IPS-18a (cell line): ENCODE results near the gene NINL.

ENCODE experiments used
- H3K27ac ChIP-seq: one replicate; pipeline ENCODE4 v1.5.1; 2013; ENCODE audit warnings: low read length
- H3K27me3 ChIP-seq: one replicate; pipeline ENCODE4 v1.6.1; 2013; ENCODE audit warnings: mild to moderate bottlenecking, low read length; ENCODE audit not compliant: control insufficient read depth, insufficient read depth
- H3K36me3 ChIP-seq: one replicate; pipeline ENCODE4 v1.6.1; 2013; ENCODE audit warnings: low read depth, low read length; ENCODE audit not compliant: control insufficient read depth
- H3K4me1 ChIP-seq: one replicate; pipeline ENCODE4 v1.6.1; 2013; ENCODE audit warnings: low read depth, low read length; ENCODE audit not compliant: control insufficient read depth
- H3K4me3 ChIP-seq: one replicate; pipeline ENCODE4 v1.5.1; 2013; ENCODE audit warnings: low read length
- H3K9ac ChIP-seq: one replicate; pipeline ENCODE4 v1.6.1; 2013; ENCODE audit warnings: mild to moderate bottlenecking, low read length, moderate library complexity
- H3K9me3 ChIP-seq: one replicate; pipeline ENCODE4 v1.6.1; 2013; ENCODE audit warnings: low read depth, low read length; ENCODE audit not compliant: control insufficient read depth

NINL gene

GRCh38 chr20:25538838-25539665, 46.3 kb downstream of the NINL start:
- no peaks in the 10 kb centered on the region for H3K27me3 ChIP-seq
- H3K9ac ChIP-seq = no peak overlapping the region
- H3K36me3 ChIP-seq = no peaks in the 10 kb centered on the region
- H3K27ac ChIP-seq = peak overlapping the region; percentile 55
- no peaks in the 10 kb centered on the region for H3K9me3 ChIP-seq
- peaks cover 40% of the 10 kb centered on the region for H3K4me1 ChIP-seq
- H3K4me3 ChIP-seq = no peak overlapping the region

DNA sequence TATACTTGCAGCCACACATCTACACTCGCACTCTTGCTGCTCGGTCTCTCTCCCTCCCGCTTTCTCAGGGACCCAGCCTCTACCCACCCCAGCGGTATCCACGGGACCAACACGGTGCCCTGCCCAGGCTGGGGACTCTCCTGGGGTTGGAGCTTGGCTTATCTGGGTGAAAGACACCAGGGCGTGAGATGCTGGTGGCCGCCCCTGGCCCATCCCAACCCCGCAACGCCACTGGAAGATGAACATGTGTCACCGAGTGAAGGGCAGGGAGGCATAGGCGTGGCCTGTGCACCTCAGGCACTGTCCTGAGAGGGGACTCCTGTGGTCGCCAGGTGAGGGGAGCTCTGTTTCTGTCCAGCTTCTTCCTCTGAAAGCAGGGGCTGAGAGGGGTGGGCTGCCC, 47.4 kb downstream of the NINL start:
- H3K9ac ChIP-seq = no peak overlapping the region
- H3K36me3 ChIP-seq = no peaks in the 10 kb centered on the region
- H3K27ac ChIP-seq = no peak overlapping the region
- peaks cover 51% of the 10 kb centered on the region for H3K4me1 ChIP-seq
- H3K9me3 ChIP-seq = no peaks in the 10 kb centered on the region
- H3K4me3 ChIP-seq = no peak overlapping the region
- H3K27me3 ChIP-seq = no peaks in the 10 kb centered on the region

DNA sequence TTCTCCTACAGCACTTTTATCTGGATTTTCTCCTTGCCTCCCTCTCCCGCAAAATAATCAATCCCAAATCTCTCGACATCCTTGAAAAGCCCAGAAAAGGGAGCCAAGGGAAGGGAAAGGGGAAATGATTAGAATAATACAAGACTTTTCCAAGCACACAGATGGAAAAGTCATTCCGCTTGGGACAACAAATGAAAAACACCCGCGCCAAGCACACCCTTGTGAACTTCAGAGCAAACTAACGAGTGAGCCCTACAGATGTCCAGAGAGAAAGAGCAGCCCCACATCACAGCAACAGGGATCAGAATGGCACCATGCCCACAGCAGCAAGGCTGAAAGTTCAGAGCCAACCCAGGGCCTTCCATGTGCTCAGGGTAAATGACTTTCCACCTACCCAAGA, 49.6 kb downstream of the NINL start:
- no peaks in the 10 kb centered on the region for H3K36me3 ChIP-seq
- H3K27me3 ChIP-seq = no peaks in the 10 kb centered on the region
- H3K27ac ChIP-seq = no peak overlapping the region
- H3K4me1 ChIP-seq = peaks cover 58% of the 10 kb centered on the region
- no peak overlapping the region for H3K9ac ChIP-seq
- H3K9me3 ChIP-seq = no peaks in the 10 kb centered on the region
- no peak overlapping the region for H3K4me3 ChIP-seq

- Histone ChIP-seq H3K9me3 (no peaks in the 10 kb centered on the region), H3K36me3 (no peaks in the 10 kb centered on the region), H3K9ac (no peak overlapping the region), H3K4me1 (peaks cover 55% of the 10 kb centered on the region), H3K4me3 (no peak overlapping the region), H3K27me3 (no peaks in the 10 kb centered on the region), H3K27ac (no peak overlapping the region)
Measured at GRCh38 chr20:25534845-25535244, 50.5 kb downstream of the NINL start.

GRCh38 chr20:25533920-25534700, 51.2 kb downstream of the NINL start:
- Histone ChIP-seq H3K9me3 (no peaks in the 10 kb centered on the region), H3K36me3 (no peaks in the 10 kb centered on the region), H3K4me1 (peaks cover 48% of the 10 kb centered on the region), H3K27me3 (no peaks in the 10 kb centered on the region), H3K4me3 (no peak overlapping the region), H3K9ac (no peak overlapping the region), H3K27ac (peak overlapping the region; percentile 21)

DNA sequence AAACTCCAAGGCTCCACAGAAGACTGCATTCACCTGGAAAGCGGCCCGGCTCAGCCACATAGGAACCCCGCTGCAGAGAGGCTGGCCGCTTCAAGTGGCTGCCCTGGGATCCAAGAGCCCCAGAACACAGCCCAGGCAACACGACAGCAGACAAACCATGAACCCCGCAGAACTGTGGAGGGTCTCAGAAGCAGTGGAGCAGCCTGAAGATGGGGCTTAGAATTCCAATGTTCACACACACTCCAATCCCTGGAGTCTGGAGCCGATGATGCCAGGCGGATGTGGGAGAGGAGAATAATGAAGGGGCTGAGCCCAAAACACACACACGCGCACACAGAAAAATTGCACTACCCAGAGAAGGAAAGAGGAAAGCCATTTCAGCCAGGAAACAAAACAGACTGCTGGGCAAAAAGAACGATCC, 52.4 kb downstream of the NINL start:
- Histone ChIP-seq H3K27me3 (no peaks in the 10 kb centered on the region), H3K4me3 (no peak overlapping the region), H3K4me1 (peaks cover 46% of the 10 kb centered on the region), H3K9me3 (no peaks in the 10 kb centered on the region), H3K27ac (peak overlapping the region; percentile 60), H3K36me3 (no peaks in the 10 kb centered on the region), H3K9ac (peak overlapping the region; percentile 11)

DNA sequence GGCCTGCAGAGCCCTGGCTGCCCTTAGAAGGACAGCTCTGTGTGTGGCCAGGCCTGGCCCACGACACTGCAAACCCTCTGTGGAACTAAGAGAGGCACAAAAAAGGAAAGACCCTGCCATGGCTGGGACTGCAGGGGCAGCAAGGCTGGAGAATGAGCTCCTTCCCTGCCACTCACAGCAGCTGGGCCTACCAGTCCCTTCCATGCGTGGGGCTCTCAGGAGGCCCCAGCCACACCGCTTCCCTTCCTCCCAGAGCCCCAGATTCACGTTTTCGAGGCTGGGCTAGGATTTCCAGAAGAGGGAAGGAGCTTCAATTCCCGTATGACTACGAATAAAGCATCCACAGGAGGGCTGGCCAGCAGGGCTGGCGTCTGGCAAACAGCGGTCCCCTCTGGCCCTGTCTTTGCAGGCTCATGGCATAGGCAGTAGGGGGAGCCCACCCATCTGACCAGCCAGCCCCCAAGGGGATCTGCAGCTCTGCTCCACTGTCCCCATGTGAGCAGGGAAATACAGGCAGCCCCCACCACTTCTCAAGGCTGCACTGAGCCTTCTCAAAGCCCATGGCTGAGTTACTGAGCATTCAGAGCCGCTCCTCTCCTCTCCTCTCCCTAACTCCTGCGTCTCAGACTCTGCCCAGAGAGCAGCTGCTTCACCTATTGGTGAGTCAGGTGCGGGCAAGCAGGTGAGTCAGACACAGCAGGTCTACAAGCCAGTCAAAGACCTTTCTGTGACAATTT, 53.1 kb downstream of the NINL start:
- Histone ChIP-seq H3K4me1 (peaks cover 46% of the 10 kb centered on the region), H3K36me3 (no peaks in the 10 kb centered on the region), H3K9ac (peak overlapping the region; percentile 11), H3K9me3 (no peaks in the 10 kb centered on the region), H3K27me3 (no peaks in the 10 kb centered on the region), H3K27ac (peak overlapping the region; percentile 60), H3K4me3 (peak overlapping the region; percentile 11)

DNA sequence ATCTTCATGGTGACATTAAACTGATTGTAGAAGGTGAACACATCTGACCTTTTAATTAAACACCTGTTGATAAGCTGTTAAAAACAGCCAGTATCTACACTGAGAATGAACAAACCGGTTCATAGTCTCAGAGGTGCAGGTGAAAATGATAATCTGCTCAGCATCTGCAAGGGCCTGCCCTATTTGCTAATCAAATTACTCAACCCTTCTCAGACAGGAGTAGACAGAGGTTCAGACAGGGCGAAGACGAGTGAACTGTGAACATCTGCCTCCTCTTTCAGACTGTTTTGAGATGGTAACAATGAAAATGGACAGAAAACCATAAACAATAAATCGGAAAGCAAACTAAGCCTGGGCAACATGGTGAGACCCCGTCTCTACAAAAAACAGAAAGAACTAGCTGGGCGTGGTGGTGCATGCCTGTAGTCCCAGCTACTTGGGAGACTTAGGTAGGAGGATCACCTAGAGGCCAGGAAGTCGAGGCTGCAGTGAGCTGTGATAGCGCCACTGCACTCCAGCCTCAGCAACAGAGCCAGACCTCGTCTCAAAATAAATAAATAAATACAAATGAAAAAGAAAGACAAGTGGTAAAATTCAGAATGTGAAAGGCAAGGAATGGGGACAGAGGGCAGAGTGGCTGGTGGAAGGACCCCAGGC, 55.9 kb downstream of the NINL start:
- Histone ChIP-seq H3K9me3 (no peaks in the 10 kb centered on the region), H3K4me3 (no peak overlapping the region), H3K27me3 (no peaks in the 10 kb centered on the region), H3K4me1 (peaks cover 33% of the 10 kb centered on the region), H3K27ac (no peak overlapping the region), H3K9ac (no peak overlapping the region), H3K36me3 (peaks cover 9% of the 10 kb centered on the region)

DNA sequence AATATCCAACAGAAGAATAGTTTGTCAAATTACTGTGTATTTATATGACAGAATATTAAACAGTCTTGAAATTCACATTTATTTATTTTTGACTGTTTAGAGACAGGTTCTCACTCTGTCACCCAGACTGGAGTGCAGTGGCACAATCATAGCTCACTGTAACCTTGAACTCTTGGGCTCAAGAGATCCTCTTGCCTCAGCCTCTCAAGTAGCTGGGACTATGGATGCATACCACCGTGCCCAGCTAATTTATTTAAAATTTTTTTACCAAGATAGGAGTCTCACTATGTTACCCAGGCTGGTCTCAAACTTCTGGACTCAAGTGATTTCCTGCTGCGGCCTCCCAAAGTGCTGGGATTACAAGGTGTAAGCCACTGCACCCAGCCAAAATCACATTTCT, 57.4 kb downstream of the NINL start:
- H3K4me1 ChIP-seq = peaks cover 19% of the 10 kb centered on the region
- H3K4me3 ChIP-seq = no peak overlapping the region
- H3K9ac ChIP-seq = no peak overlapping the region
- peaks cover 12% of the 10 kb centered on the region for H3K36me3 ChIP-seq
- no peak overlapping the region for H3K27ac ChIP-seq
- H3K27me3 ChIP-seq = no peaks in the 10 kb centered on the region
- H3K9me3 ChIP-seq = no peaks in the 10 kb centered on the region

GRCh38 chr20:25526446-25526845, 58.9 kb downstream of the NINL start:
- Histone ChIP-seq H3K36me3 (peaks cover 19% of the 10 kb centered on the region), H3K9me3 (no peaks in the 10 kb centered on the region), H3K27me3 (no peaks in the 10 kb centered on the region), H3K27ac (no peak overlapping the region), H3K4me1 (peaks cover 6% of the 10 kb centered on the region), H3K9ac (no peak overlapping the region), H3K4me3 (no peak overlapping the region)

DNA sequence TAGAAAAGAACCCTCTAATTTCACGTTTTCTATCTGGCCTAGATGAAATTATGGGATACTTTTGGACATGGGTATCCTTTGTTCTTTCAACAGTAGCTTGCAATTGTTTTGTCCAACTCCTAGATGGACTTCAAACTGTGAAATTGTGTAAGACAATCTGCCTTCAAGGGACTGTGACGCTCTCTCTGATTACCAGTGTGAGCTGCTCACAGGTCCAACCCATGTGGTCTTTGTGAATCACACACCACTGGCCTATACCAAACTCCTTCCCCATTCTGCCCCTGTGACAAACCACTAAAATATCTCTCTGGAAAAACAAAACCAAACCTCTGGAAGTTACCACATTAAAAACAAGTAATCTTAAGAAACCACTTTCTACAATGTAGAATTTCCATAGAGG, 59.5 kb downstream of the NINL start:
- Histone ChIP-seq H3K36me3 (peaks cover 21% of the 10 kb centered on the region), H3K9me3 (no peaks in the 10 kb centered on the region), H3K4me1 (peaks cover 6% of the 10 kb centered on the region), H3K9ac (no peak overlapping the region), H3K27me3 (no peaks in the 10 kb centered on the region), H3K27ac (no peak overlapping the region), H3K4me3 (no peak overlapping the region)
